Immature natural killer cell (primary cell): ENCODE data around the gene PCCB. TPM values are rescaled to one million over a fixed set of nuclear protein-coding genes. Genes with fewer than 3 reads are reported as not detected.
"Not testable (repeated sequence)": the region's sequence is repeated elsewhere in the genome, so short reads cannot be mapped to it uniquely, and the experiment has no call there.

ENCODE experiments used
- DNase-seq, 3 donors: peaks; one replicate each; pipeline ENCODE4 v3.0.0; 2022; ENCODE audit warnings: mixed read lengths in 1 of 3
- H3K27ac Mint-ChIP-seq, 6 donors: one replicate each; pipeline ENCODE4 v1.8.0; 2020; ENCODE audit warnings: mixed read lengths in 6 of 6, mild to moderate bottlenecking in 5 of 6, inconsistent platforms in 4 of 6, moderate library complexity in 3 of 6
- H3K27me3 Mint-ChIP-seq, 3 donors: one replicate each; pipeline ENCODE4 v1.8.0; 2020 to 2021; ENCODE audit warnings: low read depth in 3 of 3, mild to moderate bottlenecking in 3 of 3, mixed read lengths in 3 of 3, moderate library complexity in 3 of 3, inconsistent platforms in 1 of 3
- H3K36me3 Mint-ChIP-seq, 3 donors: one replicate each; pipeline ENCODE4 v1.8.0; 2020; ENCODE audit warnings: mixed read lengths in 3 of 3, inconsistent platforms in 2 of 3, mild to moderate bottlenecking in 2 of 3
- H3K4me1 Mint-ChIP-seq, 2 donors: one replicate each; pipeline ENCODE4 v1.8.0; 2020; ENCODE audit warnings: inconsistent platforms in 2 of 2, mild to moderate bottlenecking in 2 of 2, mixed read lengths in 2 of 2, moderate library complexity in 1 of 2
- H3K4me3 Mint-ChIP-seq, 5 donors: one replicate each; pipeline ENCODE4 v1.8.0; 2020; ENCODE audit warnings: mild to moderate bottlenecking in 5 of 5, mixed read lengths in 5 of 5, inconsistent platforms in 3 of 5, moderate library complexity in 3 of 5
- H3K9me3 Mint-ChIP-seq, 6 donors: one replicate each; pipeline ENCODE4 v1.8.0; 2020; ENCODE audit warnings: mild to moderate bottlenecking in 6 of 6, mixed read lengths in 6 of 6, inconsistent platforms in 4 of 6, moderate library complexity in 3 of 6
- polyA plus RNA-seq, 3 donors: library from polyadenylated mRNA; unstranded; fragments of 300-500 nt; fragmentation: Illumina TruSeq; gene quantifications; one replicate each; pipeline ENCODE4 v1.2.3, GENCODE V29; 2021

PCCB gene
- 10 to 100 TPM; 41.8 to 73.3 (median 61.5) TPM for polyA plus RNA-seq

- H3K36me3 Mint-ChIP-seq = peaks cover 0 to 3% (median under 1%) of the 10 kb centered on the region in 3 donors
- H3K27ac Mint-ChIP-seq = peak within 1 kb of the TSS; percentile 91 to 94 (median 93)
- no peaks in the 10 kb centered on the region for H3K9me3 Mint-ChIP-seq
- H3K4me3 Mint-ChIP-seq = peak within 1 kb of the TSS; percentile 91 to 96 (median 93)
- peak; percentile 92 to 94 (median 93) for DNase-seq
- peaks cover 21 to 24% of the 10 kb centered on the region in 2 donors for H3K4me1 Mint-ChIP-seq
- peaks cover 2 to 6% (median 2%) of the 10 kb centered on the region in 3 donors for H3K27me3 Mint-ChIP-seq
Observed at GRCh38 chr3:136250059-136250902, at the start of gene PCCB. TSS of gene PCCB (plus strand) at chr3:136250340. CDS start at chr3:136250376, 36 bp downstream.

GRCh38 chr3:136207489-136208115 lies 42.5 kb upstream of the PCCB start:
- no peak overlapping the region for H3K27ac Mint-ChIP-seq
- H3K9me3 Mint-ChIP-seq = no peaks in the 10 kb centered on the region

GRCh38 chr3:136209921-136210320 lies 40.2 kb upstream of the PCCB start:
- H3K36me3 Mint-ChIP-seq = peaks cover 0 to 2% (median 0%) of the 10 kb centered on the region in 3 donors
- H3K27me3 Mint-ChIP-seq = peaks cover 1 to 8% (median 2%) of the 10 kb centered on the region in 3 donors
- no peak overlapping the region for H3K27ac Mint-ChIP-seq
- no peak overlapping the region for H3K4me3 Mint-ChIP-seq
- H3K9me3 Mint-ChIP-seq = no peaks in the 10 kb centered on the region
- no peaks in the 10 kb centered on the region for H3K4me1 Mint-ChIP-seq
- DNase-seq = no peak

More at GRCh38 chr3:136207489-136208115, 42.5 kb upstream of the PCCB start:
- peaks cover 0 to 2% (median 0%) of the 10 kb centered on the region in 3 donors for H3K36me3 Mint-ChIP-seq
- H3K27me3 Mint-ChIP-seq = peaks cover 1 to 8% (median 2%) of the 10 kb centered on the region in 3 donors
- no peak for DNase-seq
- H3K4me1 Mint-ChIP-seq = no peaks in the 10 kb centered on the region
- H3K4me3 Mint-ChIP-seq = no peak overlapping the region

- Mint-ChIP-seq H3K27me3 (peaks cover 0 to 5% (median 1%) of the 10 kb centered on the region in 3 donors), H3K4me1 (no peaks in the 10 kb centered on the region), H3K27ac (no peak overlapping the region), H3K36me3 (peaks cover 0 to 4% (median 2%) of the 10 kb centered on the region in 3 donors), H3K4me3 (no peak overlapping the region), H3K9me3 (no peaks in the 10 kb centered on the region)
- no peak for DNase-seq
Observed at GRCh38 chr3:136211547-136211946, 38.6 kb upstream of the PCCB start.

- H3K27ac Mint-ChIP-seq, DNase-seq, H3K27me3 Mint-ChIP-seq, H3K4me3 Mint-ChIP-seq, H3K9me3 Mint-ChIP-seq, H3K36me3 Mint-ChIP-seq, H3K4me1 Mint-ChIP-seq: not testable (repeated sequence)
Observed at GRCh38 chr3:136222746-136223145, 27.4 kb upstream of the PCCB start.

GRCh38 chr3:136232413-136232812 lies 17.7 kb upstream of the PCCB start:
- no peak overlapping the region for H3K4me3 Mint-ChIP-seq
- no peak for DNase-seq
- no peaks in the 10 kb centered on the region for H3K4me1 Mint-ChIP-seq
- H3K27me3 Mint-ChIP-seq = peaks cover 0 to 7% (median 0%) of the 10 kb centered on the region in 3 donors
- H3K27ac Mint-ChIP-seq = no peak overlapping the region
- H3K9me3 Mint-ChIP-seq = no peaks in the 10 kb centered on the region
- H3K36me3 Mint-ChIP-seq = no peaks in the 10 kb centered on the region

- no peak overlapping the region for H3K27ac Mint-ChIP-seq
- no peaks in the 10 kb centered on the region for H3K36me3 Mint-ChIP-seq
- no peaks in the 10 kb centered on the region for H3K4me1 Mint-ChIP-seq
- H3K4me3 Mint-ChIP-seq = no peak overlapping the region
- H3K9me3 Mint-ChIP-seq = no peaks in the 10 kb centered on the region
- H3K27me3 Mint-ChIP-seq = peaks cover 2 to 11% (median 3%) of the 10 kb centered on the region in 3 donors
- DNase-seq = no peak
Observed at GRCh38 chr3:136235545-136235944, 14.6 kb upstream of the PCCB start.

- Mint-ChIP-seq H3K36me3 (no peaks in the 10 kb centered on the region), H3K27ac (no peak overlapping the region), H3K4me3 (no peak overlapping the region), H3K27me3 (peaks cover 2 to 11% (median 3%) of the 10 kb centered on the region in 3 donors), H3K9me3 (no peaks in the 10 kb centered on the region), H3K4me1 (no peaks in the 10 kb centered on the region)
- no peak for DNase-seq
Observed at GRCh38 chr3:136236109-136236508, 14.0 kb upstream of the PCCB start.

GRCh38 chr3:136237103-136237502 lies 13.0 kb upstream of the PCCB start:
- no peak overlapping the region for H3K27ac Mint-ChIP-seq
- no peaks in the 10 kb centered on the region for H3K9me3 Mint-ChIP-seq

GRCh38 chr3:136237961-136238649 lies 12.0 kb upstream of the PCCB start:
- H3K4me3 Mint-ChIP-seq = no peak overlapping the region
- H3K4me1 Mint-ChIP-seq = no peaks in the 10 kb centered on the region
- H3K27me3 Mint-ChIP-seq = peaks cover 2 to 7% (median 3%) of the 10 kb centered on the region in 3 donors
- no peaks in the 10 kb centered on the region for H3K9me3 Mint-ChIP-seq
- H3K27ac Mint-ChIP-seq = no peak overlapping the region
- no peaks in the 10 kb centered on the region for H3K36me3 Mint-ChIP-seq
- no peak for DNase-seq

More at GRCh38 chr3:136237103-136237502, 13.0 kb upstream of the PCCB start:
- peaks cover 2 to 11% (median 3%) of the 10 kb centered on the region in 3 donors for H3K27me3 Mint-ChIP-seq
- no peak overlapping the region for H3K4me3 Mint-ChIP-seq
- no peaks in the 10 kb centered on the region for H3K36me3 Mint-ChIP-seq
- no peaks in the 10 kb centered on the region for H3K4me1 Mint-ChIP-seq
- DNase-seq = no peak

- Mint-ChIP-seq H3K27me3 (peaks cover 3 to 9% (median 3%) of the 10 kb centered on the region in 3 donors), H3K9me3 (no peaks in the 10 kb centered on the region), H3K36me3 (no peaks in the 10 kb centered on the region), H3K4me3 (no peak overlapping the region), H3K27ac (no peak overlapping the region), H3K4me1 (no peaks in the 10 kb centered on the region)
- no peak for DNase-seq
Observed at GRCh38 chr3:136239094-136239493, 11.0 kb upstream of the PCCB start.

- no peak for DNase-seq
- Mint-ChIP-seq H3K9me3 (no peaks in the 10 kb centered on the region), H3K27ac (no peak overlapping the region), H3K27me3 (peaks cover 1 to 4% (median 3%) of the 10 kb centered on the region in 3 donors), H3K4me1 (peaks cover 8 to 11% of the 10 kb centered on the region in 2 donors), H3K4me3 (no peak overlapping the region), H3K36me3 (no peaks in the 10 kb centered on the region)
Observed at GRCh38 chr3:136245691-136246090, 4.4 kb upstream of the PCCB start.

GRCh38 chr3:136247436-136247835 lies 2.7 kb upstream of the PCCB start:
- no peak overlapping the region for H3K4me3 Mint-ChIP-seq
- peaks cover 20 to 23% of the 10 kb centered on the region in 2 donors for H3K4me1 Mint-ChIP-seq
- H3K36me3 Mint-ChIP-seq = no peaks in the 10 kb centered on the region
- H3K9me3 Mint-ChIP-seq = no peaks in the 10 kb centered on the region
- peaks cover 3 to 6% (median 4%) of the 10 kb centered on the region in 3 donors for H3K27me3 Mint-ChIP-seq
- H3K27ac Mint-ChIP-seq = no peak overlapping the region
- no peak for DNase-seq
